Lower lobe of right lung (tissue), 2 donors: ENCODE data around the gene FLRT2. TPM values are rescaled to one million over a fixed set of nuclear protein-coding genes. Genes with fewer than 3 reads are reported as not detected.

Source experiments
- ATAC-seq, 2 donors: fragments of 200-7000 bp; cut with Tn5 transposase; one replicate each; pipeline ENCODE4 v1.9.1; 2020 to 2022; ENCODE audit warnings: mild to moderate bottlenecking in 2 of 2, moderate library complexity in 2 of 2
- DNase-seq: peaks from one replicate; pipeline ENCODE4 v3.0.0-alpha.2; 2020
- H3K27ac ChIP-seq: fragments of 200-600 bp; one replicate; pipeline ENCODE4 v1.8.0; 2022
- H3K27me3 ChIP-seq: fragments of 200-600 bp; one replicate; pipeline ENCODE4 v1.8.0; 2022; ENCODE audit warnings: low read depth
- H3K36me3 ChIP-seq: fragments of 200-600 bp; one replicate; pipeline ENCODE4 v1.8.0; 2022; ENCODE audit warnings: mild to moderate bottlenecking
- H3K4me1 ChIP-seq: fragments of 200-600 bp; one replicate; pipeline ENCODE4 v1.8.0; 2022
- H3K4me3 ChIP-seq: fragments of 200-600 bp; one replicate; pipeline ENCODE4 v1.8.0; 2022; ENCODE audit warnings: mild to moderate bottlenecking
- H3K9me3 ChIP-seq: fragments of 200-600 bp; one replicate; pipeline ENCODE4 v1.8.0; 2022
- CTCF ChIP-seq: fragments of 200-600 bp; IDR thresholded peaks from one replicate; pipeline ENCODE4 v1.8.0; 2022; ENCODE audit warnings: antibody characterized with exemption, mild to moderate bottlenecking
- intact Hi-C: fragments of 100-400 bp; cut with DNase I; formaldehyde crosslinking; loops from one replicate; pipeline ENCODE4 v1.11.0; 2022
- total RNA-seq: library from RNA; stranded (reverse); fragmentation: NEBNext Ultra II Directional; extraction: Animal tissue kit (Norgen Biotek cat#: 25700); gene quantifications from one replicate; pipeline ENCODE4 v1.2.1, GENCODE V29; 2021
- donor health status: DM: no; HTN: yes; CAD: no; lungs with severe emphysema.

Gene FLRT2
- total RNA-seq, 1 donor from 2014 or later, result 14.3 TPM

GRCh38 chr14:85619851-85620250 lies 89.9 kb downstream of the FLRT2 start:
- DNase-seq (no peak), ATAC-seq (no peak)
- no peaks in the 10 kb centered on the region for H3K27me3 ChIP-seq
- H3K4me1 ChIP-seq, result no peaks in the 10 kb centered on the region
- H3K9me3 ChIP-seq, result no peaks in the 10 kb centered on the region
- intact Hi-C loops, result no loop called here
- peaks cover 10% of the 10 kb centered on the region for H3K36me3 ChIP-seq
- H3K27ac ChIP-seq, result no peak overlapping the region
- TF ChIP-seq CTCF, result no peak
- H3K4me3 ChIP-seq, result no peak overlapping the region

- Histone ChIP-seq H3K9me3 (no peaks in the 10 kb centered on the region), H3K27me3 (no peaks in the 10 kb centered on the region), H3K4me3 (no peak overlapping the region), H3K27ac (no peak overlapping the region), H3K4me1 (no peaks in the 10 kb centered on the region), H3K36me3 (peaks cover 10% of the 10 kb centered on the region)
- DNase-seq (no peak), ATAC-seq (no peak)
- TF ChIP-seq CTCF, result no peak
- intact Hi-C loops, result no loop called here
Measured at GRCh38 chr14:85620947-85621346, 91.0 kb downstream of the FLRT2 start.

- H3K27me3 ChIP-seq, result no peaks in the 10 kb centered on the region
- DNase-seq, result no peak
- H3K4me1 ChIP-seq, result no peaks in the 10 kb centered on the region
- H3K27ac ChIP-seq, result no peak overlapping the region
- no peak for TF ChIP-seq CTCF
- no peak for ATAC-seq
- no peaks in the 10 kb centered on the region for H3K9me3 ChIP-seq
- H3K4me3 ChIP-seq, result no peak overlapping the region
- H3K36me3 ChIP-seq, result peaks cover 10% of the 10 kb centered on the region
- intact Hi-C loops, result no loop called here
Measured at GRCh38 chr14:85622106-85622505, 92.2 kb downstream of the FLRT2 start.

- no peak overlapping the region for H3K4me3 ChIP-seq
- no peaks in the 10 kb centered on the region for H3K9me3 ChIP-seq
- no peak overlapping the region for H3K27ac ChIP-seq
- TF ChIP-seq CTCF, result no peak
- intact Hi-C loops, result no loop called here
- no peak for ATAC-seq
- no peaks in the 10 kb centered on the region for H3K27me3 ChIP-seq
- peaks cover 10% of the 10 kb centered on the region for H3K36me3 ChIP-seq
- DNase-seq, result no peak
- no peaks in the 10 kb centered on the region for H3K4me1 ChIP-seq
Measured at GRCh38 chr14:85622986-85623685, 93.2 kb downstream of the FLRT2 start.

GRCh38 chr14:85625925-85626585 lies 96.1 kb downstream of the FLRT2 start:
- H3K27me3 ChIP-seq, result no peaks in the 10 kb centered on the region
- H3K4me3 ChIP-seq, result no peak overlapping the region
- intact Hi-C loops, result no loop called here
- no peaks in the 10 kb centered on the region for H3K4me1 ChIP-seq
- H3K36me3 ChIP-seq, result peaks cover 10% of the 10 kb centered on the region
- DNase-seq (no peak), ATAC-seq (no peak)
- no peak overlapping the region for H3K27ac ChIP-seq
- H3K9me3 ChIP-seq, result no peaks in the 10 kb centered on the region
- no peak for TF ChIP-seq CTCF
